Trophoblast cell (in vitro differentiated cells and primary cell): Measurements from ENCODE around the gene CACNA1C.
A peak's percentile ranks its signal among the peaks of the same experiment; 100 is the strongest.

ENCODE experiments used
- DNase-seq, 2 donors: peaks; one replicate each; pipeline ENCODE4 v3.0.0-alpha.2; 2016
- H2AFZ ChIP-seq: 2 replicates; pipeline ENCODE4 v1.6.1; 2013; ENCODE audit warnings: low read length, moderate library complexity, mild to moderate bottlenecking; ENCODE audit not compliant: insufficient read depth, poor library complexity
- H2AK5ac ChIP-seq: 2 replicates; pipeline ENCODE4 v1.6.1; 2013; ENCODE audit warnings: mild to moderate bottlenecking, low read length
- H2BK120ac ChIP-seq: 2 replicates; pipeline ENCODE4 v1.6.1; 2013; ENCODE audit warnings: low read length, mild to moderate bottlenecking, moderate library complexity; ENCODE audit not compliant: insufficient read depth, poor library complexity
- H2BK12ac ChIP-seq: 2 replicates; pipeline ENCODE4 v1.6.1; 2013; ENCODE audit warnings: mild to moderate bottlenecking, low read length, moderate library complexity
- H2BK5ac ChIP-seq: 2 replicates; pipeline ENCODE4 v1.6.1; 2013; ENCODE audit warnings: low read length, low read depth, moderate library complexity, mild to moderate bottlenecking; ENCODE audit not compliant: poor library complexity
- H3K14ac ChIP-seq: 2 replicates; pipeline ENCODE4 v1.6.1; 2013; ENCODE audit warnings: mild to moderate bottlenecking, low read length
- H3K18ac ChIP-seq: 2 replicates; pipeline ENCODE4 v1.6.1; 2013; ENCODE audit warnings: mild to moderate bottlenecking, low read length
- H3K23ac ChIP-seq: 2 replicates; pipeline ENCODE4 v1.6.1; 2013; ENCODE audit warnings: low read length
- H3K27ac ChIP-seq: 2 replicates; pipeline ENCODE4 v1.5.1; 2013; ENCODE audit warnings: low read depth, mild to moderate bottlenecking, inconsistent platforms, low read length, moderate library complexity
- H3K27me3 ChIP-seq: 2 replicates; pipeline ENCODE4 v1.6.1; 2013; ENCODE audit warnings: inconsistent platforms, mild to moderate bottlenecking, low read length, moderate library complexity; ENCODE audit not compliant: insufficient read depth
- H3K36me3 ChIP-seq, 2 experiments: 1 replicate in 1 of 2; 2 replicates in 1 of 2; pipeline ENCODE4 v1.6.1; 2013; ENCODE audit warnings: low read length in 2 of 2, mild to moderate bottlenecking in 2 of 2, moderate library complexity in 1 of 2; ENCODE audit not compliant: insufficient read depth in 2 of 2, control insufficient read depth in 1 of 2
- H3K4ac ChIP-seq: 2 replicates; pipeline ENCODE4 v1.6.1; 2013; ENCODE audit warnings: low read depth, mild to moderate bottlenecking, low read length, moderate library complexity
- H3K4me1 ChIP-seq, 2 experiments: 1 replicate in 1 of 2; 2 replicates in 1 of 2; pipeline ENCODE4 v1.6.1; 2013; ENCODE audit warnings: low read length in 2 of 2, mild to moderate bottlenecking in 2 of 2, moderate library complexity in 1 of 2; ENCODE audit not compliant: insufficient read depth in 2 of 2, control insufficient read depth in 1 of 2
- H3K4me2 ChIP-seq: 2 replicates; pipeline ENCODE4 v1.6.1; 2013; ENCODE audit warnings: inconsistent platforms, mild to moderate bottlenecking, low read length, moderate library complexity
- H3K4me3 ChIP-seq: 2 replicates; pipeline ENCODE4 v1.5.1; 2013; ENCODE audit warnings: mild to moderate bottlenecking, low read depth, low read length, inconsistent platforms
- H3K79me1 ChIP-seq: one replicate; pipeline ENCODE4 v1.6.1; 2013; ENCODE audit warnings: low read length
- H3K79me2 ChIP-seq: 2 replicates; pipeline ENCODE4 v1.6.1; 2013; ENCODE audit warnings: low read length, mild to moderate bottlenecking; ENCODE audit not compliant: control insufficient read depth, insufficient read depth, poor library complexity
- H3K9ac ChIP-seq: 2 replicates; pipeline ENCODE4 v1.6.1; 2013; ENCODE audit warnings: mild to moderate bottlenecking, low read length
- H3K9me3 ChIP-seq: 2 replicates; pipeline ENCODE4 v1.6.1; 2013; ENCODE audit warnings: low read depth, mild to moderate bottlenecking, control low read depth, inconsistent platforms, low read length; ENCODE audit not compliant: insufficient read depth
- H4K12ac ChIP-seq: 2 replicates; pipeline ENCODE4 v1.6.1; 2013; ENCODE audit warnings: low read depth, mild to moderate bottlenecking, low read length, moderate library complexity
- H4K8ac ChIP-seq: 2 replicates; pipeline ENCODE4 v1.6.1; 2013; ENCODE audit warnings: low read depth, mild to moderate bottlenecking, low read length, moderate library complexity
- H4K91ac ChIP-seq: one replicate; pipeline ENCODE4 v1.6.1; 2013; ENCODE audit warnings: low read depth, mild to moderate bottlenecking, low read length, moderate library complexity
- WGBS: extraction: QIAGEN DNeasy Blood & Tissue Kit; methylation state at CpG from one replicate; pipeline ENCODE4 v1.1.7; 2013; ENCODE audit warnings: missing lambda C conversion rate; ENCODE audit not compliant: insufficient read length, insufficient coverage; ENCODE audit errors: extremely low coverage; 5-methylcytosine and 5-hydroxymethylcytosine counted together

Gene CACNA1C

DNA sequence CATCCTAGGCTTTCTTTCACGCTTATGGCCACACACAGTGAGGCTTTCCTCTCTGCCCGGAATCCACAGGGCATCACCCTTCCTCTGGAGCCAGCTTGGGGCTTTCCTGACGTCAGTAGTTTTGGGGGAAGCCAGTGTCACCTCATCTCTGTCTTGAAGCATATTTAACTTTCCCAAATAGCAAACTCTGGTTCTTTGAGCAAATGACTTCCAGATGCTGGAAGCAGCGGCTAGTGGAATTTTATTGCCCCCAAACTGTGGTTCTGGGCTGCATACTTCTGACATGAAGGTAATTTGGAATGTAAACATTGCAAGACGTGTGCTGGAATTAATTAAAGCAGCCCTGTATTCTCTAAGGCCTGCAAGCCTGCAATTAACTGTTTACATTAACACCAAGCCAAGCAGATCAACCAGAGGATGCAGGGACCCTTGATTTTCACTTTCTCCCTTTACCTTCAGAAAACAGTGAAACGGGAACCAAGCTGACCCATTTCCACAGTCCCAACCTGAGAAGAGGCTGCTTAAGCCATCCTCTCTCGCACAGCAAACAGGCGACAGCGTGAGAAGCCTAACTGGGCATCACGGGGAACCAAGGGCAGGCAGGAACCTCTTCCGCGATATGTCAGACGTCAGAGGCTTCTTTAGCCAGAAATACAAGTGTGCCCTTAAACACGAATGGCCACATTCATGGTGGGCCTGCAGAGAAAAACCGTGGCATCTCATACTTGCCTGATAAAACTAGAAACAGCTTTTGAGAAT, 258.4 kb downstream of the CACNA1C start:
- no peak overlapping the region for H2BK5ac ChIP-seq
- WGBS, result no CpG with 5 or more reads among the region's 15 CpGs

DNA sequence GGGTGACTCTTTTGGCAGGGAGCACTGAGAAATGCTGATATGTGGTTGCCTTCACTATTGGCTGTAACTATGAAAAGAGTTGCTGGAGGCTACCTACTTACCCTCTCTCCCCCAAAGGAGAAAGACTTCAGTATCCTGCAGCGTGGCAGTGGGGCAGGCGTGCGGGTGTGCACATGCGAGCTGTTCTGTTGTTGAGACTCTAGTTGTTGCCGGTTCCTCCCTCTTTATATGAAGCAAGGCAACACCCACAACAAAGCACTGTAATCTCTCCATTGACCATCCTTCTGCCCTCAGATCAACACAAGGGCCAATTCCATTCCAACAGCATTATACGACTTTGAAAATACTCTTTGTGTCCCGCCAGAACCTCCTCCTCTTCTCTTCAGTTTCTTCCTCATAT, 259.4 kb downstream of the CACNA1C start:
- no peak overlapping the region for H2BK5ac ChIP-seq
- H4K91ac ChIP-seq, result no peak overlapping the region
- no peak overlapping the region for H4K12ac ChIP-seq
- H3K79me1 ChIP-seq, result peaks cover 3% of the 10 kb centered on the region
- DNase-seq, result no peak
- peaks cover 0 to 4% of the 10 kb centered on the region in 2 experiments for H3K4me1 ChIP-seq
- no CpG with 5 or more reads among the region's 7 CpGs for WGBS
- H4K8ac ChIP-seq, result no peak overlapping the region
- H2BK120ac ChIP-seq, result no peak overlapping the region
- H2BK12ac ChIP-seq, result peak overlapping the region; percentile 11
- H3K36me3 ChIP-seq, result no peaks in the 10 kb centered on the region
- H3K14ac ChIP-seq, result no peak overlapping the region
- no peak overlapping the region for H3K4ac ChIP-seq
- no peak overlapping the region for H2AK5ac ChIP-seq
- H3K27ac ChIP-seq, result no peak overlapping the region
- H3K4me2 ChIP-seq, result no peak overlapping the region
- no peak overlapping the region for H3K23ac ChIP-seq
- H3K18ac ChIP-seq, result no peak overlapping the region
- H2AFZ ChIP-seq, result no peak overlapping the region
- H3K9me3 ChIP-seq, result no peaks in the 10 kb centered on the region
- H3K9ac ChIP-seq, result no peak overlapping the region
- H3K27me3 ChIP-seq, result no peaks in the 10 kb centered on the region
- H3K79me2 ChIP-seq, result no peaks in the 10 kb centered on the region
- no peak overlapping the region for H3K4me3 ChIP-seq

More for the DNA sequence above, 258.4 kb downstream of the CACNA1C start:
- Histone ChIP-seq H4K12ac (no peak overlapping the region), H3K4me1 (peaks cover 0 to 4% of the 10 kb centered on the region in 2 experiments), H2BK120ac (no peak overlapping the region), H4K8ac (no peak overlapping the region), H4K91ac (no peak overlapping the region), H3K4me3 (no peak overlapping the region), H3K23ac (no peak overlapping the region), H2AFZ (no peak overlapping the region), H3K36me3 (no peaks in the 10 kb centered on the region), H3K14ac (no peak overlapping the region), H3K9me3 (no peaks in the 10 kb centered on the region), H3K79me2 (no peaks in the 10 kb centered on the region), H3K27me3 (no peaks in the 10 kb centered on the region), H3K4me2 (no peak overlapping the region), H3K79me1 (no peaks in the 10 kb centered on the region), H2BK12ac (no peak overlapping the region), H3K27ac (no peak overlapping the region), H2AK5ac (no peak overlapping the region), H3K4ac (no peak overlapping the region), H3K18ac (no peak overlapping the region), H3K9ac (no peak overlapping the region)
- DNase-seq, result no peak

DNA sequence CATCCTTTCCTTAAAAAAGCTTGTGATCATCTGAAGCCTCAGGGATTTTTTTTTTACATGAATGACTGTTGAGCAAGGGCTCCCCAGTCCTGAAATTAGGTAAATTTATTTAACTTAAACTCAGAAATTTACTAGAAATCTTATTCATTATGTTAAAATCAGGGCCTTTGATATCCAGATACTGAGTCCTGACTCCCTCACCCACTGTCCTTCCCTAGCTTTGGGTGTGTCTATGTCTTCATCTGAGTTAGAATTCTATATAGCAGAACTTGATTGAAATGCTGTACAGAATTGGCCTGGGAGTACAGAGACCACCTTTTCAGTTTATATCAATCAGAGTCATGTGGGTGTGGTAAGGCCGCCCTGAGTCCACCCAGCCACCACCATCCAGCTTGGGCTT, 260.0 kb downstream of the CACNA1C start:
- WGBS, result no CpG with 5 or more reads among the region's 1 CpG
- no peak overlapping the region for H2AFZ ChIP-seq
- peaks cover 2 to 6% of the 10 kb centered on the region in 2 experiments for H3K4me1 ChIP-seq
- no peaks in the 10 kb centered on the region for H3K27me3 ChIP-seq
- no peak overlapping the region for H2AK5ac ChIP-seq
- no peak overlapping the region for H3K23ac ChIP-seq
- no peak overlapping the region for H2BK120ac ChIP-seq
- no peak overlapping the region for H4K8ac ChIP-seq
- H4K91ac ChIP-seq, result no peak overlapping the region
- peaks cover 3% of the 10 kb centered on the region for H3K79me1 ChIP-seq
- H3K18ac ChIP-seq, result no peak overlapping the region
- H3K36me3 ChIP-seq, result no peaks in the 10 kb centered on the region
- peak overlapping the region; percentile 50 for H3K9ac ChIP-seq
- no peak overlapping the region for H3K4me2 ChIP-seq
- H3K27ac ChIP-seq, result no peak overlapping the region
- no peak overlapping the region for H3K4ac ChIP-seq
- DNase-seq, result no peak
- H4K12ac ChIP-seq, result no peak overlapping the region
- H3K14ac ChIP-seq, result no peak overlapping the region
- no peaks in the 10 kb centered on the region for H3K79me2 ChIP-seq
- H2BK12ac ChIP-seq, result no peak overlapping the region
- H3K4me3 ChIP-seq, result no peak overlapping the region
- H2BK5ac ChIP-seq, result no peak overlapping the region
- H3K9me3 ChIP-seq, result no peaks in the 10 kb centered on the region

DNA sequence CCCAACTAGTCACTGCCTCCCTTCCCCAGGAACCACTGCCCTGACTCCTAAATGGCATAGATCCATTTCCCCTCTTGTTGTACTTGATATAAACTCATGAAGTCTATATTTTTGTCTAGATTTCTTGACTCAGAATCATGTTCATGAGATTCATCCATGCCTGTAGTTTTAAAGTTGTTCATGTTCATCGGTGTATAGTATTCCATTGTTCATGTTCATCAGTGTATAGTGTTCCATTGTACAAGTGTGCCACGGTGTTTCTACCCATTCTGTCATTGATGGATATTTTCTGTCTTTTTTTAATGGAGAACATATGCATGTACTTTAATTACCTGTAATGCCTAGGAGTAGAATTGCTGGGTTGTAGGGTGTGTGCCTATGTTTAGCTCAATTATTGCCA, 261.7 kb downstream of the CACNA1C start:
- Histone ChIP-seq H3K4me2 (no peak overlapping the region), H2BK5ac (no peak overlapping the region), H3K4me3 (no peak overlapping the region), H3K4me1 (peaks cover 16 to 22% of the 10 kb centered on the region in 2 experiments), H3K27me3 (no peaks in the 10 kb centered on the region), H4K8ac (no peak overlapping the region), H2AK5ac (no peak overlapping the region), H4K12ac (no peak overlapping the region), H3K9me3 (peaks cover 3% of the 10 kb centered on the region), H3K79me2 (no peaks in the 10 kb centered on the region), H3K36me3 (no peaks in the 10 kb centered on the region), H4K91ac (no peak overlapping the region), H3K79me1 (peaks cover 16% of the 10 kb centered on the region), H3K18ac (no peak overlapping the region), H2AFZ (no peak overlapping the region), H3K14ac (no peak overlapping the region), H2BK120ac (no peak overlapping the region), H3K4ac (no peak overlapping the region), H3K9ac (no peak overlapping the region), H3K27ac (no peak overlapping the region), H2BK12ac (no peak overlapping the region), H3K23ac (no peak overlapping the region)
- no CpG with 5 or more reads among the region's 2 CpGs for WGBS
- no peak for DNase-seq
